ENCODE results near the gene SLC31A1.
"Not testable (repeated sequence)": the region's sequence is repeated elsewhere in the genome, so short reads cannot be mapped to it uniquely, and the experiment has no call there.

The SLC31A1 gene

DNA sequence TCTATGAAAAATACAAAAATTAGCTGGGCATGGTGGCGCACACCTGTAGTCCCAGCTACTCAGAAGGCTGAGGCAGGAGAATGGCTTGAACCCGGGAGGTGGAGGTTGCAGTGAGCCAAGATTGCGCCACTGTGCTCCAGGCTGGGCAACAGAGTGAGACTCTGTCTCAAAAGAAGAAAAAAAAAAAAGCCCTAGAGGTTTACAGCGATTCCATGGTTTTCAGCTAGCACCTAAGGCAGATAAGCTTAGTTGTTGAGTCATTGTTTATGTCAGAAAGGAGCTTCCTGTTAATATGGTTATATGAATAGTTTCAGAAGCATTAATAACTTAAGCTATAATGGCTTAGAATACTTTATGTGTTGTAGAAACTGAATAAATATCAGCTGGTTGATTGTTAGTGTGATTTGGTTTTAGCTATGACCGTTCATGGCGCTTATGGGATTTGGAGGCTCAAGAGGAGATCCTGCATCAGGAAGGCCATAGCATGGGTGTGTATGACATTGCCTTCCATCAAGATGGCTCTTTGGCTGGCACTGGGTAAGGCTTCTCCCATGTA lies 68.8 kb downstream of the SLC31A1 start:
- ChIA-PET POLR2A (interaction anchor here (0.6 kb wide), 1 partner anchor 24 kb away, joined by 3 read pairs; no protein-coding TSS in a partner anchor), CTCF (interaction anchor here (1.6 to 1.9 kb wide), 2 partner anchors 18 to 111 kb away, joined by 4 to 5 read pairs; partner anchors contain the start of gene ALAD)
- no peak for DNase-seq (ENCODE audit: low read depth, low spot score)
- TF ChIP-seq, protein P1, sequence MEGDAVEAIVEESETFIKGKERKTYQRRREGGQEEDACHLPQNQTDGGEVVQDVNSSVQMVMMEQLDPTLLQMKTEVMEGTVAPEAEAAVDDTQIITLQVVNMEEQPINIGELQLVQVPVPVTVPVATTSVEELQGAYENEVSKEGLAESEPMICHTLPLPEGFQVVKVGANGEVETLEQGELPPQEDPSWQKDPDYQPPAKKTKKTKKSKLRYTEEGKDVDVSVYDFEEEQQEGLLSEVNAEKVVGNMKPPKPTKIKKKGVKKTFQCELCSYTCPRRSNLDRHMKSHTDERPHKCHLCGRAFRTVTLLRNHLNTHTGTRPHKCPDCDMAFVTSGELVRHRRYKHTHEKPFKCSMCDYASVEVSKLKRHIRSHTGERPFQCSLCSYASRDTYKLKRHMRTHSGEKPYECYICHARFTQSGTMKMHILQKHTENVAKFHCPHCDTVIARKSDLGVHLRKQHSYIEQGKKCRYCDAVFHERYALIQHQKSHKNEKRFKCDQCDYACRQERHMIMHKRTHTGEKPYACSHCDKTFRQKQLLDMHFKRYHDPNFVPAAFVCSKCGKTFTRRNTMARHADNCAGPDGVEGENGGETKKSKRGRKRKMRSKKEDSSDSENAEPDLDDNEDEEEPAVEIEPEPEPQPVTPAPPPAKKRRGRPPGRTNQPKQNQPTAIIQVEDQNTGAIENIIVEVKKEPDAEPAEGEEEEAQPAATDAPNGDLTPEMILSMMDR (IDR thresholded peaks at IDR 0.05; ENCODE audit: insufficient read depth, low read length, missing control alignments), result no peak
- H3K4me3 ChIP-seq (ENCODE audit: low read depth, low read length), result no peak overlapping the region

DNA sequence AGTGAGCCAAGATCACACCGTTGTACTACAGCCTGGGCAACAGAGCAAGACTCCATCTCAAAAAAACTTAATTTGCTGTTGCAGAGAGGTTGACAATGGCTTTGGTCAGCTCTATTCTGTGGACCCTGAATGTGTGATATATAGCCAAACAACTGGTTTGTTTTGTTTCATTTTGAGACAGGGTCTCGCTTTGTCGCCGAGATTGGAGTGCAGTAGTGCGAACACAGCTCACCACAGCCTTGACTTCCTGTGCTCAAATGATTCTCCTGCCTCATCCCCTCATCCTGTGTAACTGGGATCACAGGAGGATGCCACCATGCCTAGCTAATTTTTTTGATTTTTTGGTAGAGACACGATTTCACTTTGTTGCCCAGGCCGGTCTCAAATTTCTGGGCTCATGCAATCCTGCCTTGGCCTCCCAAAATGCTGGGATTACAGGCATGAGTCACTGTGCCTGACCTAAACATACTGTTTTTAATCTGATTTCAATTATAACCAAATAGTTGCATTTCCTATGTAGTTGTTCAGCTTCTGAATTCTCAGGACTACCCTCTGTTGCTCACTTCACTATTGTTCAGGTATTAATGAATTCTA lies 72.0 kb downstream of the SLC31A1 start:
- no peak for DNase-seq (ENCODE audit: low read depth, low spot score)
- POLR2A ChIA-PET, result no interaction called here
- CTCF ChIA-PET, result interaction anchor here (0.6 to 5.5 kb wide), 3 partner anchors 16 to 108 kb away, joined by 3 to 28 read pairs (median 7); partner anchors contain the start of gene ALAD
- no peak overlapping the region for H3K4me3 ChIP-seq (ENCODE audit: low read depth, low read length)
- TF ChIP-seq, protein P1 (IDR thresholded peaks at IDR 0.05; ENCODE audit: insufficient read depth, low read length, missing control alignments), result no peak

DNA sequence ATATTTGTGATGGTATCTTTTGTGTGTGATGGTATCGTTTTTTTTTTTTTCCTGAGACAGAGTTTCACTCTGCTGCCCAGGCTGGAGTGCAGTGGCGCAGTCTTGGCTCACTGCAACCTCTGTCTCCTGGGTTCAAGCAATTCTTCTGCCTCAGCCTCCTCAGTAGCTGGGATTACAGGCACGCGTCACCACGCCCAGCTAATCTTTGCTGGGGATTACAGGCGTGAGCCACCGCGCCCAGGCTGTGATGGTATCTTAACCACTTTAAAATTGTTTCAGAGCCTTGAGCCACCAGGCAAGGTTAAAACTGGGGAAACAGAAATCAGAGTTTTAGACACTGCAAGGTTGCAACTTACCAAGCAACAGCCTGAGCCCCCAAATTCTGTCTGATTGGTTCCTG lies 74.9 kb downstream of the SLC31A1 start:
- H3K4me3 ChIP-seq (ENCODE audit: low read depth, low read length); DNase-seq (ENCODE audit: low read depth, low spot score): not testable (repeated sequence)
- POLR2A ChIA-PET, result interaction anchor here (0.8 kb wide), 1 partner anchor 55 kb away, joined by 4 read pairs; no protein-coding TSS in a partner anchor
- CTCF ChIA-PET, result interaction anchor here (1.2 to 5.5 kb wide), 4 partner anchors 13 to 359 kb away, joined by 3 to 28 read pairs (median 6); partner anchors contain the start of gene ALAD

DNA sequence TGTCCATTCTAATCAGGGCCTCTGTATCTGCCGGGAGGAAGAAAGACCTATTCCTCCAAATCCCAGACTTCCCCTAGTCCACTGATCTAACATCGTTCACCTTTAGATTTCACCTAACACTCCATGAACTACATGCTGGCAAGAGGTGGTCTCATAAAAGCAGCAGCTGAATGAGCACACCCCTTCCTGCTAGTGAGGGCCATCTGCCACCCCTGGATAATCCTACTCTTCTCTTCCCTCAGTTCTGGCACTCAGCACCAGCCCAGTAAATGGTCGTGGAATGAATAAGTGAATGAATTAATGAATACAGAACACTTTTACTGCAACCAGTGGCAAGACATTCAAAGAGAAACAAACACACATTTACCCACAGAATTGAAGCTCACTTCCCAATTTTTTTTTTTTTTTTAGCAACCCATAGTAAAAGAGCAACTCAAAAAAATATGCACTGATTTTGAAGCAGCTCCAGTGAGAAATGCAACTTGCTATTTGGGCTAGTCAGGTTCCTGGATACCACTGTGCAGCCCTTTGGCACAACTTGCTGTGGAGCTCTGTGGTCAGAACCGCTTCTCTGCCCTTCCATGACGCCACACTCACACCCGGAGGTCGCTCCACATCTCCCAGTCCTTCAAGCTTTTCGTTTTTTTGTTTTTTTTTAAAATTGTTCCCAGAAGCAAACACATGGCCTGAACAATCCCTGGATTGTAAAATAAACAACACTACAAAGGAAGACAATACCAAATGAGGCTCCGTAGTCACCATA lies 75.6 kb downstream of the SLC31A1 start:
- POLR2A ChIA-PET, result no interaction called here
- no peak overlapping the region for H3K4me3 ChIP-seq (ENCODE audit: low read depth, low read length)
- TF ChIP-seq, protein P1 (IDR thresholded peaks at IDR 0.05; ENCODE audit: insufficient read depth, low read length, missing control alignments), result no peak
- CTCF ChIA-PET, result interaction anchor here (1.2 to 5.5 kb wide), 4 partner anchors 12 to 358 kb away, joined by 3 to 28 read pairs (median 6); partner anchors contain the start of gene ALAD
- no peak for DNase-seq (ENCODE audit: low read depth, low spot score)

DNA sequence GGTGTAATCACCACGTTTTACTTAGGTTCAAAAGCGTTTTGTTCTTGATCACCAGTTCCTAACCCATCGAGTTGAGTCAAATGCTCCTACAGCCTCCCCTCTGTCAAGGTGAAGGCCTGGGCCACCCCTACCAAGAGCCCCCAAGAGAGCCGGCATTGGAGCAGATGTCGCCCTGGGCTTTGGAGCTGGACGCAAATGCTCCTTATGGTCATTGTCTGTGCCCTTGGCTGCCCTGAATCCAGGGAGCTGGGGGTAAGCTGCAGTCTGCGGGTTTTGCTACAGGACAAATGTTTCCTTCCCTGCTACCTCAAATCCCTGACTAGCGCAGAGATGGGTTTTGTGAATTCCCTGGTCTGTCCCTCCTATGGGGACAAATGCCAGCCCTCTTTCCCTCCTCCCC lies 77.0 kb downstream of the SLC31A1 start:
- ChIA-PET POLR2A (no interaction called here), CTCF (interaction anchor here (1.5 to 5.5 kb wide), 3 partner anchors 11 to 26 kb away, joined by 4 to 28 read pairs (median 24); no protein-coding TSS in a partner anchor)
- TF ChIP-seq, protein P1 (IDR thresholded peaks at IDR 0.05; ENCODE audit: insufficient read depth, low read length, missing control alignments), result no peak

DNA sequence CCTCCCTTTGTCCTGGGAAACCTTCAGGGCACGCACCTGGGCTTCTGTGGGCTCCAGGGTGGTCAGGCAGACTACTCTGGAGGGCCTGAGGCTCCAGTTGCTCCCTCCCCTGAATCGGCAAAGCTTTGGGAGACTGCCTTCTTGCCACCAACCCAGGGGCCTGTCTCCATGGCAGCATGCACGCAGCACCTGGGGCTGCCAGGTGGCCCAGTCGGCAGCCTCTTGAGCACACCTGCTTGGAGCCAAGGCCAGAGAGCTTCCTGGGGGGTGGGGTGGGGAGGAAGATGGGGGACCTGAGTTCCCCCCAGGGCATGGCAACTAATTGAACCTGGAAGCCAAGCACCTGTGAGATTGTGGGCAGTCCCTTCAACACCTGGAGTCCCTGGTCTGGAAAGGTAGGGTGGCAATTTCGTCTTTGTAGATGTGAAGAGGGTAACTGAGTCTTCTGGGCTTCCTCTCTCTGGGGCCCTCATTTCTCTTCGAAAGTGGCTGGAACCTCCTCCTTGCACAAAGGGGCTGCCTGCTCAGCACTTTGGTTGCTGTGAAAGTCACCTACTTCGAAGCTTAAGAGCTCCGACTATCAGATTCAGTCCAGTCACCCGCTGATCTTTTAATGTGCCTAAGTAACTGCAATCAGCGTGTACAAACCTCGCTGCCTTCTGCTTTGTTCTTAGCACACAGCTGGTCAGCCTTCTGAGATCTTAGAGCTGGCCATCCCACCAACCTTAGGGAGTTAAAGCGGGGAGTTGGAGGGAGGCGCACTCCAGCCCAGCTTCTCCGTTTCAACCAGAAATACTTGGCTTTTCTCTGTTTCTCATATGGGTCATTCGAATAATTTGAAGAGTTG lies 77.8 kb downstream of the SLC31A1 start:
- ChIA-PET CTCF (interaction anchor here (1.4 to 3.2 kb wide), 3 partner anchors 10 to 27 kb away, joined by 3 to 24 read pairs (median 4); no protein-coding TSS in a partner anchor), POLR2A (no interaction called here)
- H3K4me3 ChIP-seq (ENCODE audit: low read depth, low read length), result no peak overlapping the region
- TF ChIP-seq, protein P1 (IDR thresholded peaks at IDR 0.05; ENCODE audit: insufficient read depth, low read length, missing control alignments), result no peak
- no peak for DNase-seq (ENCODE audit: low read depth, low spot score)

More for the DNA sequence above, 77.0 kb downstream of the SLC31A1 start:
- no peak overlapping the region for H3K4me3 ChIP-seq (ENCODE audit: low read depth, low read length)
- DNase-seq (ENCODE audit: low read depth, low spot score), result no peak

All from AG04449 (cell line).